ENCODE results near the gene ZNF414. TPM values are rescaled to one million over a fixed set of nuclear protein-coding genes. Genes with fewer than 3 reads are reported as not detected.

The ZNF414 gene, protein sequence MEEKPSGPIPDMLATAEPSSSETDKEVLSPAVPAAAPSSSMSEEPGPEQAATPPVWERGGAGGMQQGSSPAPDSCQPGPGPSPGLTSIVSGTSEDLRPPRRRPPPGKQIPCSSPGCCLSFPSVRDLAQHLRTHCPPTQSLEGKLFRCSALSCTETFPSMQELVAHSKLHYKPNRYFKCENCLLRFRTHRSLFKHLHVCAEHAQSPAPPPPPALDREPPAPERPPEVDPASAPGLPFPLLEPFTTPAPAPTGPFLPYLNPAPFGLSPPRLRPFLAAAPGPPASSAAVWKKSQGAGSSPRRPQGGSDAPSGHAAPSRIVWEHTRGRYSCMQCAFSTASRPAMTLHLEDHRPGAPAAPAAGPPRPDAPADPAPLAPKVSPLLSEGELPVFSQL
- 10 to 100 TPM; 22.6 to 23.7 TPM for total RNA-seq
- 20.2 TPM for polyA plus RNA-seq (2013, experiment 1 of 2)
- polyA plus RNA-seq (2013, experiment 2 of 2) = 25.0 TPM
- long read RNA-seq, experiment 1, transcript ZNF414-202 (8 exons, 2,300 nt) = major isoform, 6 of 15 reads
- long read RNA-seq, experiment 1, partial matches to known transcripts = 6 of 15 reads
- long read RNA-seq, experiment 1, other reads (novel, unspliced or antisense) = 1 of 15 reads
- long read RNA-seq, experiment 2, transcript ZNF414-202 (8 exons, 2,300 nt) = major isoform, 29 of 53 reads
- long read RNA-seq, experiment 2, partial matches to known transcripts = 11 of 53 reads
- long read RNA-seq, experiment 2, other reads (novel, unspliced or antisense) = 10 of 53 reads
- long read RNA-seq, experiment 3, transcript ZNF414-201 (6 exons, 1,178 nt) = major isoform, 5 of 5 reads
- long read RNA-seq, experiment 3, partial matches to known transcripts = 0 of 5 reads
- long read RNA-seq, experiment 3, other reads (novel, unspliced or antisense) = 0 of 5 reads
- long read RNA-seq, experiment 4 = 0 reads

DNA sequence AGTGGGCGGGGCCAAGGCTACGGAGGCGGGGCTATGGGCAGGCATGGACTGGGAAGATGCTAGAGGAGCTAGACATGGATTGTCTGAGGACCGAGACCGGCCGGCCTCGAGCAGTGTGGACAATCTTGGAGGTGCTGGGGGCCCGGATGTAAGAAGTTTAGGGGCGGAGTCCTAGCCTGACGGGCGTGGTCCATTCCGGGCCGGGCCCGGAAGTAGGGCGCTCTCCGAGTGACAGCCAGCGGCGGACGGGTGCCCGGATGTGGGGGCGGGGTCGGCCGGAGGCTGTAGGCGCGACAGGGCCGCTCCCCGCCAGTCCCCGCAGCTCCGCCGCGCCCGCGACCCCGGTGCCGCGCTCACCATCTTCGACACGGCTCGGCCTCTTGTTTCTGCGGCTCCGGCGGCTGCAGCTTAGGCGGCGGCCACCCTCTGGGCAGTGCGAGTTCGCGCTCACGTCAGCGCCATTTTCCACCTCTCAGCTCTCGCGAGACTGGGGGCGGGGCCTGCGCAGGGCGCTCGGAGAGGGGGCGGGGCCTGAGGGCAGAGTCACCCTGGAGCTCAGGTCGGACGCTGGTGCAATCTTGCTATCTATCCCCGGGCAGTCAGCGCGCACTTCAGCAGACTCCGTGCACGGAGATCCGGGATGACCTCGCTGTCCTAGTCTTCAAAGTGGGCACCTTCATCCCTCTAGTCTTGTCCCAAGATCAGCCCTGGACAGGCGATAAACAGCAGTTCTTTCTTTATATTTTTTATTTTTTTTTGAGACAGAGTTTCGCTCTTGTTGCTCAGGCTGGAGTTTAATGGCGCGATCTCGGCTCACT lies at the start of gene ZNF414:
Gene ZNF414, minus strand, starts transcription at position 481 of the 818 bp plus-strand sequence. Its CDS starts 121 bp downstream, at position 360.
- Histone ChIP-seq H3K36me3 (ENCODE audit: control insufficient read depth, insufficient read depth, low read length) (peaks cover 2% of the 10 kb centered on the region), H3K9ac (ENCODE audit: extremely low read depth, low read length, poor library complexity, severe bottlenecking) (peak within 1 kb of the TSS; percentile 77), H3K27me3 (ENCODE audit: control insufficient read depth, insufficient read depth, low read length, poor library complexity, severe bottlenecking) (no peaks in the 10 kb centered on the region), H3K4me3 (ENCODE audit: low read length) (peak within 1 kb of the TSS; percentile 82), H3K27ac (ENCODE audit: low read depth, low read length) (peak within 1 kb of the TSS; percentile 88), H3K4me1 (ENCODE audit: control insufficient read depth, insufficient read depth, low read length) (peaks cover 5% of the 10 kb centered on the region), H3K9me3 (ENCODE audit: control insufficient read depth, low read length) (no peaks in the 10 kb centered on the region)
- peak; percentile 99 for DNase-seq
- H3K27ac Mint-ChIP-seq = peak within 1 kb of the TSS; percentile 99
- H3K9me3 Mint-ChIP-seq = peaks cover 1% of the 10 kb centered on the region
- H3K36me3 Mint-ChIP-seq (ENCODE audit: low read depth) = peaks cover 16% of the 10 kb centered on the region
- peaks cover 7% of the 10 kb centered on the region for H3K4me1 Mint-ChIP-seq
- H3K27me3 Mint-ChIP-seq (ENCODE audit: insufficient read depth) = no peaks in the 10 kb centered on the region
- TF ChIP-seq CTCF (conservative IDR thresholded peaks at IDR 0.05) = no peak
- 5 to 8% methylated on average over 36 to 70 of the region's 70 CpGs for WGBS, 2 experiments (ENCODE audit: insufficient coverage in 1 of 2, insufficient read length in 1 of 2)
- H3K4me3 Mint-ChIP-seq = peak within 1 kb of the TSS; percentile 81

GRCh38 chr19:8561075-8561764 lies 47.3 kb upstream of the ZNF414 start:
- no peaks in the 10 kb centered on the region for H3K27me3 ChIP-seq (ENCODE audit: control insufficient read depth, insufficient read depth, low read length, poor library complexity, severe bottlenecking)
- WGBS, 2 experiments (ENCODE audit: insufficient coverage in 1 of 2, insufficient read length in 1 of 2) = 50 to 85% methylated on average over 1 to 2 of the region's 2 CpGs
- H3K27ac Mint-ChIP-seq = no peak overlapping the region

More at GRCh38 chr19:8561075-8561764, 47.3 kb upstream of the ZNF414 start:
- H3K27me3 Mint-ChIP-seq (ENCODE audit: insufficient read depth) = peaks cover 9% of the 10 kb centered on the region
- Histone ChIP-seq H3K36me3 (ENCODE audit: control insufficient read depth, insufficient read depth, low read length) (no peaks in the 10 kb centered on the region), H3K4me1 (ENCODE audit: control insufficient read depth, insufficient read depth, low read length) (no peaks in the 10 kb centered on the region), H3K9me3 (ENCODE audit: control insufficient read depth, low read length) (no peaks in the 10 kb centered on the region), H3K9ac (ENCODE audit: extremely low read depth, low read length, poor library complexity, severe bottlenecking) (no peak overlapping the region), H3K4me3 (ENCODE audit: low read length) (no peak overlapping the region), H3K27ac (ENCODE audit: low read depth, low read length) (no peak overlapping the region)
- H3K4me1 Mint-ChIP-seq = peaks cover 2% of the 10 kb centered on the region
- no peaks in the 10 kb centered on the region for H3K9me3 Mint-ChIP-seq
- TF ChIP-seq CTCF (conservative IDR thresholded peaks at IDR 0.05) = no peak
- peak; percentile 81 for DNase-seq
- H3K36me3 Mint-ChIP-seq (ENCODE audit: low read depth) = no peaks in the 10 kb centered on the region
- H3K4me3 Mint-ChIP-seq = no peak overlapping the region
